Calu3 (cell line): Measurements from ENCODE around the gene TMEM60. TPM values are rescaled to one million over a fixed set of nuclear protein-coding genes. Genes with fewer than 3 reads are reported as not detected.

Source experiments
- BruUV-seq: library from RNA; stranded (reverse); fragments of 400-500 nt; replicated peaks from 2 replicates; lab custom pipeline; 2021; lab: Mats Ljungman, UMichigan
- CTCF ChIA-PET: fragments of 300-600 bp; sonication (Branson Sonifier 250); formaldehyde crosslinking; loops from one replicate; lab custom pipeline; 2022; ENCODE audit warnings: antibody characterized with exemption; lab: Charles Lee
- DNase-seq: peaks from one replicate; pipeline ENCODE4 v3.0.0; 2022
- H3K27ac Mint-ChIP-seq: one replicate; pipeline ENCODE4 v1.8.0; 2022; ENCODE audit warnings: mixed read lengths; ENCODE audit not compliant: unreplicated experiment
- H3K27me3 Mint-ChIP-seq: one replicate; pipeline ENCODE4 v1.8.0; 2022; ENCODE audit warnings: mixed read lengths; ENCODE audit not compliant: unreplicated experiment
- H3K36me3 Mint-ChIP-seq: one replicate; pipeline ENCODE4 v1.8.0; 2022; ENCODE audit warnings: mild to moderate bottlenecking, moderate library complexity, mixed read lengths; ENCODE audit not compliant: insufficient read depth, unreplicated experiment
- H3K4me1 Mint-ChIP-seq: one replicate; pipeline ENCODE4 v1.8.0; 2022; ENCODE audit warnings: mild to moderate bottlenecking, low read depth, mixed read lengths; ENCODE audit not compliant: unreplicated experiment
- H3K4me3 Mint-ChIP-seq: one replicate; pipeline ENCODE4 v1.8.0; 2022; ENCODE audit warnings: mild to moderate bottlenecking, low read depth, moderate library complexity, mixed read lengths; ENCODE audit not compliant: unreplicated experiment
- H3K9me3 Mint-ChIP-seq: one replicate; pipeline ENCODE4 v1.8.0; 2022; ENCODE audit warnings: low read depth, mixed read lengths; ENCODE audit not compliant: unreplicated experiment
- CTCF ChIP-seq: fragments of 200-600 bp; IDR thresholded peaks from one replicate; pipeline ENCODE4 v1.8.0; 2022; ENCODE audit warnings: antibody characterized with exemption; ENCODE audit not compliant: unreplicated experiment
- intact Hi-C: fragments of 100-400 bp; cut with micrococcal nuclease; formaldehyde crosslinking; loops from one replicate; pipeline ENCODE4 v1.10.0; 2022; ENCODE audit not compliant: unreplicated experiment
- total RNA-seq: library from RNA; stranded (reverse); gene quantifications from 2 replicates; pipeline ENCODE4 v1.2.3, GENCODE V29; 2022

TMEM60 gene
- total RNA-seq, 1 experiment from 2014 or later: 9.6 TPM

- Mint-ChIP-seq H3K36me3 (no peaks in the 10 kb centered on the region), H3K27me3 (no peaks in the 10 kb centered on the region), H3K4me3 (no peak overlapping the region), H3K9me3 (no peaks in the 10 kb centered on the region), H3K27ac (no peak overlapping the region), H3K4me1 (no peaks in the 10 kb centered on the region)
- no TSS peak for BruUV-seq
- no peak for TF ChIP-seq CTCF
- intact Hi-C loops: no loop called here
- CTCF ChIA-PET: no interaction called here
- DNase-seq: no peak
These were observed 33.7 kb upstream of the TMEM60 start for GRCh38 chr7:77831953-77832352.

DNA sequence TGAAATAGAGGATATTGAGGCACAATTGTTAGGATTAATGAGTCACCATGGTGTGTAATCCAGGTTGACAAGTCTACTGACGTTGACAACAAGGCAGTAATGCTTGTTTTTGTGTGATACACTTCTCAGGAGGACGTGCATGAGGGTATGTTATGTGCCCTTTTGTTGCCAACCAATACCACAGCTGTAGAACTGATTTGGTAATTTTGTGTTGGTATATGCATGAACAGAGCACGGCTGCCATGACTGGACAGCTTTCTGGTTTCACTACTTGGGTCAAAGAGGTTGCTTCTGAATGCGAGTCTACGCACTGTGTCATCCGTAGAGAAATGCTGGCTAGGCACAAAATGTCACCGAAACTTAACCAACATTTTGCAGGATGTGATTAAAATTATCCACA lies 33.2 kb upstream of the TMEM60 start:
- Mint-ChIP-seq H3K9me3 (no peaks in the 10 kb centered on the region), H3K4me1 (no peaks in the 10 kb centered on the region), H3K27me3 (no peaks in the 10 kb centered on the region), H3K4me3 (no peak overlapping the region), H3K27ac (no peak overlapping the region), H3K36me3 (no peaks in the 10 kb centered on the region)
- no TSS peak for BruUV-seq
- no peak for DNase-seq
- intact Hi-C loops: no loop called here
- TF ChIP-seq CTCF: no peak
- CTCF ChIA-PET: no interaction called here

- no peaks in the 10 kb centered on the region for H3K36me3 Mint-ChIP-seq
- no peak overlapping the region for H3K4me3 Mint-ChIP-seq
- H3K27ac Mint-ChIP-seq: no peak overlapping the region
- CTCF ChIA-PET: no interaction called here
- no peak for DNase-seq
- H3K4me1 Mint-ChIP-seq: no peaks in the 10 kb centered on the region
- BruUV-seq: no TSS peak
- intact Hi-C loops: no loop called here
- H3K27me3 Mint-ChIP-seq: no peaks in the 10 kb centered on the region
- no peaks in the 10 kb centered on the region for H3K9me3 Mint-ChIP-seq
- TF ChIP-seq CTCF: no peak
These were observed 32.6 kb upstream of the TMEM60 start for GRCh38 chr7:77830649-77831355.

GRCh38 chr7:77827999-77828398 lies 29.8 kb upstream of the TMEM60 start:
- H3K9me3 Mint-ChIP-seq: no peaks in the 10 kb centered on the region
- TF ChIP-seq CTCF: no peak
- no peaks in the 10 kb centered on the region for H3K27me3 Mint-ChIP-seq
- intact Hi-C loops: no loop called here
- H3K4me3 Mint-ChIP-seq: no peak overlapping the region
- H3K27ac Mint-ChIP-seq: no peak overlapping the region
- CTCF ChIA-PET: no interaction called here
- H3K4me1 Mint-ChIP-seq: peaks cover 8% of the 10 kb centered on the region
- DNase-seq: no peak
- BruUV-seq: no TSS peak
- H3K36me3 Mint-ChIP-seq: no peaks in the 10 kb centered on the region
